Mesenchymal stem cell (in vitro differentiated cells and primary cell): ENCODE results near the gene ITGA2B.

ENCODE experiments used
- DNase-seq: peaks from one replicate; pipeline ENCODE4 v3.0.0-alpha.2; 2013
- H2AFZ ChIP-seq: one replicate; pipeline ENCODE4 v1.6.1; 2013; ENCODE audit warnings: low read depth, mild to moderate bottlenecking, control low read depth, inconsistent platforms, low read length, moderate library complexity
- H2AK5ac ChIP-seq: 2 replicates; pipeline ENCODE4 v1.6.1; 2013; ENCODE audit warnings: low read length, moderate library complexity, mild to moderate bottlenecking, inconsistent platforms; ENCODE audit not compliant: severe bottlenecking
- H2BK120ac ChIP-seq: one replicate; pipeline ENCODE4 v1.6.1; 2013; ENCODE audit warnings: low read depth, mild to moderate bottlenecking, inconsistent platforms, low read length, moderate library complexity
- H2BK12ac ChIP-seq, 2 experiments: one replicate each; pipeline ENCODE4 v1.6.1; 2013; ENCODE audit warnings: inconsistent platforms in 2 of 2, low read length in 2 of 2, mild to moderate bottlenecking in 2 of 2, moderate library complexity in 2 of 2, control low read depth in 1 of 2
- H2BK15ac ChIP-seq: one replicate; pipeline ENCODE4 v1.6.1; 2013; ENCODE audit warnings: mild to moderate bottlenecking, low read depth, inconsistent platforms; ENCODE audit not compliant: poor library complexity, severe bottlenecking
- H2BK5ac ChIP-seq: 2 replicates; pipeline ENCODE4 v1.6.1; 2013; ENCODE audit warnings: low read depth, mild to moderate bottlenecking, low read length, control low read depth, inconsistent platforms; ENCODE audit not compliant: poor library complexity, severe bottlenecking
- H3K14ac ChIP-seq, 2 experiments: one replicate each; pipeline ENCODE4 v1.6.1; 2013; ENCODE audit warnings: inconsistent platforms in 2 of 2, low read length in 2 of 2, control low read depth in 1 of 2, mild to moderate bottlenecking in 1 of 2, moderate library complexity in 1 of 2
- H3K18ac ChIP-seq, 2 experiments: one replicate each; pipeline ENCODE4 v1.6.1; 2013; ENCODE audit warnings: inconsistent platforms in 2 of 2, low read length in 2 of 2, control low read depth in 1 of 2, low read depth in 1 of 2, mild to moderate bottlenecking in 1 of 2
- H3K23ac ChIP-seq, 2 experiments: one replicate each; pipeline ENCODE4 v1.6.1; 2013; ENCODE audit warnings: inconsistent platforms in 2 of 2, low read length in 2 of 2, mild to moderate bottlenecking in 2 of 2, moderate library complexity in 2 of 2, control low read depth in 1 of 2
- H3K27ac ChIP-seq: 2 replicates; pipeline ENCODE4 v1.5.1; 2013; ENCODE audit warnings: mild to moderate bottlenecking, moderate library complexity, low read length, control low read depth, inconsistent platforms; ENCODE audit not compliant: poor library complexity, severe bottlenecking
- H3K27me3 ChIP-seq, 2 experiments: 2 replicates each; pipeline versions ENCODE4 v1.6.1 to v1.7.0; 2013; ENCODE audit warnings: low read length in 2 of 2, mild to moderate bottlenecking in 2 of 2, moderate library complexity in 2 of 2, control low read depth in 1 of 2, inconsistent platforms in 1 of 2; ENCODE audit not compliant: control insufficient read depth in 1 of 2, insufficient read depth in 1 of 2
- H3K36me3 ChIP-seq, 2 experiments: 2 replicates each; pipeline versions ENCODE4 v1.6.1 to v1.7.0; 2013; ENCODE audit warnings: low read length in 2 of 2, control low read depth in 1 of 2, inconsistent platforms in 1 of 2, low read depth in 1 of 2, mild to moderate bottlenecking in 1 of 2; ENCODE audit not compliant: insufficient read depth in 2 of 2, control insufficient read depth in 1 of 2
- H3K4ac ChIP-seq, 2 experiments: one replicate each; pipeline ENCODE4 v1.6.1; 2013; ENCODE audit warnings: inconsistent platforms in 2 of 2, low read length in 2 of 2, mild to moderate bottlenecking in 2 of 2, moderate library complexity in 2 of 2, control low read depth in 1 of 2, low read depth in 1 of 2
- H3K4me1 ChIP-seq: 2 replicates; pipeline ENCODE4 v1.6.1; 2013; ENCODE audit warnings: low read depth, low read length, control low read depth; ENCODE audit not compliant: control insufficient read depth, insufficient read depth
- H3K4me2 ChIP-seq: 2 replicates; pipeline ENCODE4 v1.6.1; 2013; ENCODE audit warnings: low read length, mild to moderate bottlenecking, inconsistent platforms; ENCODE audit not compliant: poor library complexity, severe bottlenecking
- H3K4me3 ChIP-seq, 2 experiments: 2 replicates each; pipeline versions ENCODE4 v1.5.1 to v1.7.0; 2013; ENCODE audit warnings: low read length in 2 of 2, mild to moderate bottlenecking in 2 of 2, control low read depth in 1 of 2, low read depth in 1 of 2; ENCODE audit not compliant: insufficient read depth in 1 of 2
- H3K79me1 ChIP-seq: replicated peaks from 2 replicates; pipeline ENCODE4 v1.6.1; 2013; ENCODE audit warnings: mild to moderate bottlenecking, control low read depth, low read length, inconsistent platforms; ENCODE audit not compliant: poor library complexity, severe bottlenecking
- H3K9ac ChIP-seq: 2 replicates; pipeline ENCODE4 v1.7.0; 2013; ENCODE audit warnings: mild to moderate bottlenecking, low read length, moderate library complexity
- H3K9me3 ChIP-seq: 2 replicates; pipeline ENCODE4 v1.7.0; 2013; ENCODE audit warnings: mild to moderate bottlenecking, low read length; ENCODE audit not compliant: control insufficient read depth
- H4K8ac ChIP-seq: one replicate; pipeline ENCODE4 v1.6.1; 2013; ENCODE audit warnings: inconsistent platforms, mild to moderate bottlenecking, low read length, moderate library complexity
- H4K91ac ChIP-seq: one replicate; pipeline ENCODE4 v1.6.1; 2013; ENCODE audit warnings: mild to moderate bottlenecking, low read length, inconsistent platforms
- WGBS: methylation state at CpG from one replicate; pipeline ENCODE4 v1.1.7; 2013; ENCODE audit warnings: mixed read lengths; 5-methylcytosine and 5-hydroxymethylcytosine counted together

Gene ITGA2B

DNA sequence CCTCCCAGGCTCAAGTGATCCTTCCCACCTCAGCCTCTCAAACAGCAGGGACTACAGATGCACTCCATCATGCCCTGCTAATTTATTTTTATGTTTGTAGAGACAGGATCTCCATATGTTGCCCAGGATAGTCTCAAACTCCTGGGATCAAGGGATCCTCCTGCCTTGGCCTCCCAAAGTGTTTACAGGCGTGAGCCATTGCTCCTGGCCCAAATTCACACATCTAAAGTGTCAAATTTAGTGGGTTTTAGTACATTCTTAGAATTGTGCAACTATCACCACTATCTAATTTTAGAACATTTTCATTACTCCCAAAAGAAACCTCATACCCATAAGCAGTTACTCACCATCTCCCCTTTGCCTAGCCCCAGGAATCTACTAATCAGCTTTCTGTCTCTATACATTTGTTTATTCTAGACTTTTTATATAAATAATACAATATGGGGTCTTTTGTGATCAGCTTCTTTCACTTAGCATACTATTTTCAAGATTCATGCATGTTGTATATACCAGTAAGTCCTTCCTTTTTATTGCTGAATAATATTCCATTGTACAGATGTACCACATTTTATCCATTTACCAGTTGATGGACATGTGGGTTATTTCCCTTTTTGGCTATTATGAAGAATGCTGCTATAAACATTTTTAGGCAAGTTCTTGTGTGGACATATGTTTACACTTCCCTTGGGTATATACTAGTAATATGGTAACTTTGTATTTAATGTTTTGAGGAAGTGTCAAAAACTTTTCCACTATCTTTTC, 25.1 kb upstream of the ITGA2B start:
- H2BK12ac ChIP-seq = no peak overlapping the region

DNA sequence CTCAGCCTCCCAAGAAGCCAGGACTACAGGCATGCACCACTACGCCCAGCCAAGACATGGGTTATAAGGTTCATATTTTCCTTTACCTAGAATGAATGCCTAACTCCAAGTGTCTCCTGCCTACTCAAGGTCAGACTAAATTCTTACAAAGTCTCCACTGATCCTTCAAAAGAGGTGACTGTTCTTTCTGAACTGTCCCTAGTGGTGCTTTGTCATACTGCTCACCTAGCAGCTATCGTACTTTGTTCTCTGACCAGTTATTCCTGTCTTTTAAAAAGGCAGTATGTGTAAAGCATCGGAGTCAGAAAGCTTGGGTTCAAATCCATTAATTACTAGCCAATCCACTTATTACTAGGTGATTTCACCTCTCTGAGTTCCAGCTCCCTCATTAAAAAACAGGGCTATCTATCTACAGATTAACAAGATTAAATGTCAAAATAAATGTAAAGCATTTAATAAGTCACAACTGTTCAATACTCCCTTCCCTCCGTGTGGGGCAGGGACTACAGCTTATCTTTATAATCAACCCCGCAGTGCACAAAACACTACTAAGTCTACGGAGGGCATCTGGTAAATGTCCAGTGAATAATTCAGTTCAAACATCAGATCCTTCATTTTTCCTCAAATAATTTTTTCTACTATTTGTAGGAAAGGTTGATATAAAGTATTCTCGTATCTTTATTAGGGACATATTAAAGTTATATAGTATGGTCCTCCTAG, 20.0 kb upstream of the ITGA2B start:
- DNase-seq = no peak
- Histone ChIP-seq H2BK120ac (no peak overlapping the region), H3K4ac (no peak overlapping the region), H4K8ac (no peak overlapping the region), H3K36me3 (peaks cover 0 to 52% of the 10 kb centered on the region in 2 experiments), H2BK15ac (no peak overlapping the region), H3K18ac (no peak overlapping the region), H3K27ac (no peak overlapping the region), H2AFZ (no peak overlapping the region), H2BK5ac (no peak overlapping the region), H3K79me1 (peaks cover 24% of the 10 kb centered on the region), H3K9ac (no peak overlapping the region), H3K9me3 (no peaks in the 10 kb centered on the region), H2BK12ac (no peak overlapping the region), H3K14ac (no peak overlapping the region), H3K27me3 (no peaks in the 10 kb centered on the region), H2AK5ac (no peak overlapping the region), H4K91ac (no peak overlapping the region), H3K4me2 (no peak overlapping the region), H3K4me3 (no peak overlapping the region), H3K4me1 (no peaks in the 10 kb centered on the region), H3K23ac (no peak overlapping the region)
- WGBS = 85% methylated on average over 6 of the region's 7 CpGs

More for the DNA sequence above, 25.1 kb upstream of the ITGA2B start:
- Histone ChIP-seq H4K91ac (no peak overlapping the region), H3K9ac (no peak overlapping the region), H3K23ac (no peak overlapping the region), H3K9me3 (no peaks in the 10 kb centered on the region), H2BK15ac (no peak overlapping the region), H3K27ac (no peak overlapping the region), H3K36me3 (peaks cover 6 to 62% of the 10 kb centered on the region in 2 experiments), H4K8ac (no peak overlapping the region), H3K4me1 (no peaks in the 10 kb centered on the region), H2BK120ac (no peak overlapping the region), H3K79me1 (peaks cover 23% of the 10 kb centered on the region), H2AFZ (no peak overlapping the region), H3K4me2 (no peak overlapping the region), H3K4ac (no peak overlapping the region), H3K27me3 (no peaks in the 10 kb centered on the region), H2BK5ac (no peak overlapping the region), H2AK5ac (no peak overlapping the region), H3K14ac (no peak overlapping the region), H3K4me3 (no peak overlapping the region), H3K18ac (no peak overlapping the region)
- no peak for DNase-seq
- WGBS = no CpG with 5 or more reads among the region's 1 CpG

DNA sequence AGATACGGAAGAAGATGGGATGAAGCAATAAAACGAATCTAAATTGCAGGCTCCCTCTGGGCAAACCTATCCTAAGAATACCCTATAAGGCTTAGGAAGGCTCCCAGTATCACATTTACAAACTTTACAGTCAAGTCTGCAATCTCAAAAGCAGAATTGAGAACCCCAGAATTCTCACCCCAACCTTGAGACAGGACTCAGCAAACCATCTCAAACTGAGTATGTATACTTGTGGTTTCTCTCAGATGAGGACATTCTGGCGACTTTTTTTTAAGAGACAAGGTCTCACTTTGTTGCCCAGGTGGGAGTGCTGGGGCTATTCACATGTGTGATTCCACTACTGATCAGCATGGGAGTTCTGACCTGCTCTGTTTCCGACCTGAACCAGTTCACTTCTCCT, 19.3 kb upstream of the ITGA2B start:
- H2BK120ac ChIP-seq = no peak overlapping the region
- WGBS = 93% methylated on average over 4 of the region's 4 CpGs
- no peak overlapping the region for H3K23ac ChIP-seq
- no peak overlapping the region for H3K4me2 ChIP-seq
- H2BK5ac ChIP-seq = no peak overlapping the region
- H3K79me1 ChIP-seq = peaks cover 22% of the 10 kb centered on the region
- no peak for DNase-seq
- no peak overlapping the region for H3K18ac ChIP-seq
- H2AFZ ChIP-seq = no peak overlapping the region
- H4K91ac ChIP-seq = no peak overlapping the region
- no peak overlapping the region for H3K9ac ChIP-seq
- H3K27me3 ChIP-seq = no peaks in the 10 kb centered on the region
- H2AK5ac ChIP-seq = no peak overlapping the region
- H3K4ac ChIP-seq = no peak overlapping the region
- H3K27ac ChIP-seq = no peak overlapping the region
- no peak overlapping the region for H3K4me3 ChIP-seq
- peaks cover 0 to 55% of the 10 kb centered on the region in 2 experiments for H3K36me3 ChIP-seq
- no peaks in the 10 kb centered on the region for H3K4me1 ChIP-seq
- no peak overlapping the region for H2BK15ac ChIP-seq
- no peak overlapping the region for H2BK12ac ChIP-seq
- no peak overlapping the region for H4K8ac ChIP-seq
- H3K9me3 ChIP-seq = no peaks in the 10 kb centered on the region
- H3K14ac ChIP-seq = no peak overlapping the region

DNA sequence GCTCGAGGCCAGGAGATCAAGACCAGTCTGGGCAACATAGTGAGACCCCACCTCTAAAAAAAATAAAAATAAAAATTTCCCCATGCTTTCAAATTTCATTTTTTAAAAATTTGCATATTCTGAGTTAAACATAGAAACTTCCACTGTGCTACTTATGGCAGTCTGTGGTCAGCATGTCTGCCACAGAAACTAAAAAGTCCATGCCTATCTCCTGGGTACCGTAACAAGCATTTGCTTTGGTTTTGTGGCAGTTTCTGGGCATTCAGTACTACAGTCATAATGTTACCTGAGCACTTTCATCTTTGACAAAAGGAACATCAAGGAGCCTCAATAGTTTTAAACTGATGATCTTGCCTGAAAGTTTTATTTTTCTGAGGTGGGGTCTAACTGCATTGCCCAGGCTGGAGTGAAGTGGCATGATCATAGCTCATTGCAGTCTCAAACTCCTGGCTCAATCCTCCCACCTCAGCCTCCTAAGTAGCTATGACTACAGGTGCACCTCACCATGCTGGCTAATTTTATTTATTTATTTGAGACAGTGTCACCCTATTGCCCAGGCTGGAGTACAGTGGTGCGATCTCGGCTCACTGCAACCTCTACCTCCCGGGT, 13.2 kb upstream of the ITGA2B start:
- Histone ChIP-seq H3K79me1 (peaks cover 25% of the 10 kb centered on the region), H4K91ac (no peak overlapping the region), H3K27me3 (no peaks in the 10 kb centered on the region), H3K9ac (no peak overlapping the region), H3K4ac (no peak overlapping the region), H3K18ac (no peak overlapping the region), H2BK5ac (no peak overlapping the region), H3K9me3 (no peaks in the 10 kb centered on the region), H3K23ac (no peak overlapping the region), H2BK15ac (no peak overlapping the region), H3K4me3 (no peak overlapping the region), H3K4me2 (no peak overlapping the region), H2BK12ac (no peak overlapping the region), H3K27ac (no peak overlapping the region), H2AFZ (no peak overlapping the region), H4K8ac (no peak overlapping the region), H3K36me3 (peaks cover 36 to 70% of the 10 kb centered on the region in 2 experiments), H2AK5ac (no peak overlapping the region), H2BK120ac (no peak overlapping the region), H3K14ac (no peak overlapping the region), H3K4me1 (peaks cover 5% of the 10 kb centered on the region)
- 98% methylated on average over 5 of the region's 5 CpGs for WGBS
- DNase-seq = no peak
